Glutamatergic neuron (in vitro differentiated cells): ENCODE measurements around the gene SUDS3. TPM values are rescaled to one million over a fixed set of nuclear protein-coding genes. Genes with fewer than 3 reads are reported as not detected.

Experiments used
- DNase-seq: peaks from one replicate; pipeline ENCODE4 v3.0.0; 2022
- H3K27ac Mint-ChIP-seq: one replicate; pipeline ENCODE4 v1.8.0; 2020; ENCODE audit warnings: mild to moderate bottlenecking, mixed read lengths, inconsistent platforms; ENCODE audit not compliant: unreplicated experiment
- H3K27me3 Mint-ChIP-seq: one replicate; pipeline ENCODE4 v1.8.0; 2020; ENCODE audit warnings: mild to moderate bottlenecking, moderate library complexity, mixed read lengths, inconsistent platforms; ENCODE audit not compliant: unreplicated experiment
- H3K36me3 Mint-ChIP-seq: one replicate; pipeline ENCODE4 v1.8.0; 2020; ENCODE audit warnings: mild to moderate bottlenecking, mixed read lengths, inconsistent platforms; ENCODE audit not compliant: unreplicated experiment
- H3K4me1 Mint-ChIP-seq: one replicate; pipeline ENCODE4 v1.8.0; 2020; ENCODE audit warnings: mild to moderate bottlenecking, low read depth, mixed read lengths, inconsistent platforms; ENCODE audit not compliant: unreplicated experiment
- H3K4me3 Mint-ChIP-seq: one replicate; pipeline ENCODE4 v1.8.0; 2020; ENCODE audit warnings: mild to moderate bottlenecking, mixed read lengths, inconsistent platforms; ENCODE audit not compliant: unreplicated experiment
- H3K9me3 Mint-ChIP-seq: one replicate; pipeline ENCODE4 v1.8.0; 2020; ENCODE audit warnings: mild to moderate bottlenecking, moderate library complexity, mixed read lengths, inconsistent platforms; ENCODE audit not compliant: unreplicated experiment
- CTCF ChIP-seq: fragments of 200-600 bp; sonication (generic); IDR thresholded peaks from one replicate; pipeline ENCODE4 v1.5.0; 2021; ENCODE audit not compliant: partially characterized antibody, unreplicated experiment
- total RNA-seq: library from RNA; stranded (reverse); fragmentation: NEBNext Ultra II Directional; extraction: Animal tissue kit (Norgen Biotek cat#: 25700); gene quantifications from one replicate; pipeline ENCODE4 v1.2.1, GENCODE V29; 2021; ENCODE audit not compliant: unreplicated experiment

SUDS3 gene
- total RNA-seq, 1 donor from 2014 or later = 32.5 TPM

- Mint-ChIP-seq H3K27me3 (no peaks in the 10 kb centered on the region), H3K27ac (peak overlapping the region; percentile 0), H3K36me3 (no peaks in the 10 kb centered on the region), H3K4me1 (peaks cover 7% of the 10 kb centered on the region), H3K4me3 (no peak overlapping the region), H3K9me3 (no peaks in the 10 kb centered on the region)
- TF ChIP-seq CTCF = no peak
- no peak for DNase-seq
Measured at GRCh38 chr12:118427819-118428218, 51.5 kb downstream of the SUDS3 start.

GRCh38 chr12:118428643-118429042 is 52.3 kb downstream of the SUDS3 start:
- H3K4me3 Mint-ChIP-seq = no peak overlapping the region
- no peaks in the 10 kb centered on the region for H3K27me3 Mint-ChIP-seq
- peaks cover 7% of the 10 kb centered on the region for H3K4me1 Mint-ChIP-seq
- H3K27ac Mint-ChIP-seq = no peak overlapping the region
- no peaks in the 10 kb centered on the region for H3K9me3 Mint-ChIP-seq
- H3K36me3 Mint-ChIP-seq = no peaks in the 10 kb centered on the region
- no peak for DNase-seq
- no peak for TF ChIP-seq CTCF

- no peak for TF ChIP-seq CTCF
- Mint-ChIP-seq H3K36me3 (no peaks in the 10 kb centered on the region), H3K27me3 (no peaks in the 10 kb centered on the region), H3K27ac (no peak overlapping the region), H3K4me1 (peaks cover 7% of the 10 kb centered on the region), H3K4me3 (no peak overlapping the region), H3K9me3 (no peaks in the 10 kb centered on the region)
- DNase-seq = no peak
Measured at GRCh38 chr12:118429688-118430383, 53.5 kb downstream of the SUDS3 start.

- H3K9me3 Mint-ChIP-seq = no peaks in the 10 kb centered on the region
- H3K4me3 Mint-ChIP-seq = no peak overlapping the region
- peaks cover 7% of the 10 kb centered on the region for H3K4me1 Mint-ChIP-seq
- H3K27ac Mint-ChIP-seq = no peak overlapping the region
- no peaks in the 10 kb centered on the region for H3K27me3 Mint-ChIP-seq
- no peaks in the 10 kb centered on the region for H3K36me3 Mint-ChIP-seq
- TF ChIP-seq CTCF = no peak
- no peak for DNase-seq
Measured at GRCh38 chr12:118430516-118430915, 54.2 kb downstream of the SUDS3 start.

- DNase-seq = no peak
- Mint-ChIP-seq H3K4me1 (peaks cover 6% of the 10 kb centered on the region), H3K27me3 (no peaks in the 10 kb centered on the region), H3K4me3 (no peak overlapping the region), H3K27ac (no peak overlapping the region), H3K36me3 (no peaks in the 10 kb centered on the region), H3K9me3 (no peaks in the 10 kb centered on the region)
- no peak for TF ChIP-seq CTCF
Measured at GRCh38 chr12:118432812-118433545, 56.6 kb downstream of the SUDS3 start.
